IMR-90 (cell line): Measurements from ENCODE around the gene TTF2. TPM values are rescaled to one million over a fixed set of nuclear protein-coding genes. Genes with fewer than 3 reads are reported as not detected.

Source experiments
- ATAC-seq: fragments of 200-7000 bp; cut with Tn5 transposase; 2 replicates; pipeline ENCODE4 v1.9.1; 2020; ENCODE audit warnings: low read depth, mild to moderate bottlenecking, moderate library complexity
- BruUV-seq: library from RNA; stranded (reverse); fragments of 400-500 nt; replicated peaks from 2 replicates; lab custom pipeline; 2021; lab: Mats Ljungman, UMichigan
- CTCF ChIA-PET: fragments of 300-600 bp; formaldehyde crosslinking; extraction: SDS; loops from one replicate; lab custom pipeline; 2021; ENCODE audit warnings: antibody characterized with exemption; lab: Yijun Ruan, JAX
- POLR2A ChIA-PET: fragments of 300-600 bp; sonication (Branson Sonifier 250); formaldehyde crosslinking; loops from one replicate; lab custom pipeline; 2022; ENCODE audit warnings: antibody characterized with exemption; ENCODE audit not compliant: unreplicated experiment; lab: Charles Lee
- DNase-seq: peaks from one replicate; pipeline ENCODE4 v3.0.0; 2013
- H2AFZ ChIP-seq: replicated peaks from 2 replicates; pipeline ENCODE3; 2013; ENCODE audit warnings: low read length, mild to moderate bottlenecking; ENCODE audit not compliant: poor library complexity
- H2AK5ac ChIP-seq: 2 replicates; pipeline ENCODE4 v1.6.1; 2013; ENCODE audit warnings: low read depth, low read length, inconsistent platforms
- H2AK9ac ChIP-seq: replicated peaks from 2 replicates; pipeline ENCODE3; 2013; ENCODE audit warnings: mild to moderate bottlenecking, low read depth, low read length, moderate library complexity; ENCODE audit not compliant: poor library complexity
- H2BK120ac ChIP-seq: 2 replicates; pipeline ENCODE4 v1.6.1; 2013; ENCODE audit warnings: low read depth, low read length, inconsistent platforms
- H2BK15ac ChIP-seq: 3 replicates; pipeline ENCODE4 v1.6.1; 2013; ENCODE audit warnings: low read depth, low read length, inconsistent platforms
- H2BK20ac ChIP-seq: 2 replicates; pipeline ENCODE4 v1.6.1; 2013; ENCODE audit warnings: low read depth, mild to moderate bottlenecking, inconsistent platforms, low read length, moderate library complexity
- H2BK5ac ChIP-seq: 2 replicates; pipeline ENCODE4 v1.6.1; 2013; ENCODE audit warnings: mild to moderate bottlenecking, low read depth, low read length, inconsistent platforms; ENCODE audit not compliant: poor library complexity, severe bottlenecking
- H3K14ac ChIP-seq: replicated peaks from 2 replicates; pipeline ENCODE4 v1.6.1; 2013; ENCODE audit warnings: low read depth, low read length, inconsistent platforms
- H3K18ac ChIP-seq: 2 replicates; pipeline ENCODE4 v1.6.1; 2013; ENCODE audit warnings: low read depth, low read length, control low read depth
- H3K23ac ChIP-seq: 2 replicates; pipeline ENCODE4 v1.6.1; 2013; ENCODE audit warnings: low read depth, low read length, inconsistent platforms
- H3K27ac ChIP-seq: 2 replicates; pipeline ENCODE4 v1.5.1; 2013; ENCODE audit warnings: mild to moderate bottlenecking, control low read depth, low read length; ENCODE audit not compliant: insufficient read depth
- H3K27me3 ChIP-seq: 2 replicates; pipeline ENCODE4 v1.6.1; 2013; ENCODE audit warnings: low read length; ENCODE audit not compliant: control insufficient read depth, insufficient read depth
- H3K36me3 ChIP-seq: 2 replicates; pipeline ENCODE4 v1.6.1; 2013; ENCODE audit warnings: low read length, mixed read lengths; ENCODE audit not compliant: control insufficient read depth, insufficient read depth
- H3K4ac ChIP-seq: 2 replicates; pipeline ENCODE4 v1.6.1; 2013; ENCODE audit warnings: low read depth, low read length, inconsistent platforms
- H3K4me1 ChIP-seq: 2 replicates; pipeline ENCODE4 v1.6.1; 2013; ENCODE audit warnings: low read length, mixed read lengths; ENCODE audit not compliant: control insufficient read depth, insufficient read depth
- H3K4me2 ChIP-seq: 2 replicates; pipeline ENCODE4 v1.6.1; 2013; ENCODE audit warnings: low read depth, mild to moderate bottlenecking, control low read depth, low read length, moderate library complexity
- H3K4me3 ChIP-seq: 2 replicates; pipeline ENCODE4 v1.5.1; 2013; ENCODE audit warnings: low read depth, mild to moderate bottlenecking, control low read depth, low read length, moderate library complexity; ENCODE audit not compliant: insufficient read depth
- H3K56ac ChIP-seq: 2 replicates; pipeline ENCODE4 v1.6.1; 2013; ENCODE audit warnings: low read length, inconsistent platforms; ENCODE audit not compliant: insufficient read depth; ENCODE audit errors: extremely low read depth
- H3K79me1 ChIP-seq, 2 experiments: 2 replicates each; pipeline ENCODE4 v1.6.1; 2013; ENCODE audit warnings: low read length in 2 of 2, inconsistent platforms in 1 of 2, low read depth in 1 of 2
- H3K9ac ChIP-seq: 2 replicates; pipeline ENCODE4 v1.6.1; 2013; ENCODE audit warnings: low read depth, low read length, control low read depth
- H3K9me1 ChIP-seq: 2 replicates; pipeline ENCODE4 v1.6.1; 2013; ENCODE audit warnings: low read length, inconsistent platforms; ENCODE audit not compliant: insufficient read depth
- H3K9me3 ChIP-seq: 2 replicates; pipeline ENCODE4 v1.6.1; 2013; ENCODE audit warnings: low read length; ENCODE audit not compliant: control insufficient read depth, insufficient read depth
- H4K20me1 ChIP-seq: 2 replicates; pipeline ENCODE4 v1.6.1; 2013; ENCODE audit warnings: low read length, inconsistent platforms; ENCODE audit not compliant: insufficient read depth
- H4K5ac ChIP-seq: 2 replicates; pipeline ENCODE4 v1.6.1; 2013; ENCODE audit warnings: mild to moderate bottlenecking, low read depth, low read length, control low read depth
- H4K8ac ChIP-seq, 2 experiments: 2 replicates each; pipeline ENCODE4 v1.6.1; 2013; ENCODE audit warnings: low read depth in 2 of 2, low read length in 2 of 2, control low read depth in 1 of 2, inconsistent platforms in 1 of 2
- H4K91ac ChIP-seq: 2 replicates; pipeline ENCODE4 v1.6.1; 2013; ENCODE audit warnings: low read depth, low read length, inconsistent platforms; ENCODE audit not compliant: insufficient read depth
- CEBPB ChIP-seq: IDR thresholded peaks from 2 replicates; pipeline ENCODE4 v1.6.1; 2012; ENCODE audit warnings: low read depth, low read length, improper control_type of control experiment
- CHD1 ChIP-seq: IDR thresholded peaks from 2 replicates; pipeline ENCODE4 v1.6.1; 2012; ENCODE audit warnings: low read depth, low read length, improper control_type of control experiment
- ELK1 ChIP-seq: fragments of 150-350 bp; IDR thresholded peaks from 2 replicates; pipeline ENCODE4 v1.6.1; 2016; ENCODE audit warnings: low read depth, mild to moderate bottlenecking, low read length, moderate library complexity, borderline replicate concordance
- MAZ ChIP-seq: IDR thresholded peaks from 2 replicates; pipeline ENCODE4 v1.6.1; 2012; ENCODE audit warnings: low read depth, mild to moderate bottlenecking, low read length, improper control_type of control experiment, moderate library complexity, borderline replicate concordance
- NFE2L2 ChIP-seq: fragments of 150-350 bp; IDR thresholded peaks from 2 replicates; pipeline ENCODE4 v1.6.1; 2016; ENCODE audit warnings: low read depth, mild to moderate bottlenecking, low read length
- RAD21 ChIP-seq: IDR thresholded peaks from 2 replicates; pipeline ENCODE4 v1.6.1; 2012; ENCODE audit warnings: low read length, improper control_type of control experiment
- USF2 ChIP-seq: fragments of 150-350 bp; IDR thresholded peaks from 2 replicates; pipeline ENCODE4 v1.6.1; 2017; ENCODE audit warnings: mild to moderate bottlenecking, antibody characterized with exemption, low read length, low read depth
- WGBS, 2 experiments: methylation state at CpG; one replicate each; pipeline versions ENCODE4 v1.1.5 to v1.1.7; 2013; ENCODE audit warnings: missing lambda C conversion rate in 2 of 2; ENCODE audit not compliant: insufficient read length in 1 of 2; ENCODE audit errors: extremely low coverage in 2 of 2; 5-methylcytosine and 5-hydroxymethylcytosine counted together
- dilution Hi-C: fragments of 300-500 bp; cut with HindIII; formaldehyde crosslinking; loops from one replicate; pipeline ENCODE4 v1.14.3; 2018; ENCODE audit warnings: low sequenced_read_pairs; ENCODE audit not compliant: unreplicated experiment
- in situ Hi-C: fragments of 300-500 bp; cut with MboI; formaldehyde crosslinking; loops from 3 replicates; pipeline ENCODE4 v1.14.3; 2019; ENCODE audit warnings: low sequenced_read_pairs, inconsistent platforms, mixed read lengths
- intact Hi-C: fragments of 100-400 bp; cut with micrococcal nuclease; formaldehyde crosslinking; loops from 2 replicates; pipeline ENCODE4 v1.10.0; 2022
- polyA plus RNA-seq, 3 experiments: library from polyadenylated mRNA; depleted of rRNA; stranded (reverse); fragments of >200 nt; gene quantifications; 2 replicates each; pipeline ENCODE4 v1.2.3, GENCODE V29; 2012; ENCODE audit warnings: low replicate concordance in 1 of 3
- total RNA-seq: library from RNA; depleted of rRNA; stranded (reverse); fragments of >200 nt; gene quantifications from 2 replicates; pipeline ENCODE4 v1.2.3, GENCODE V29; 2012

TTF2 gene
- total and polyA plus RNA-seq, 2 of the 4 experiments (the other 2 are of a cell fraction) = 11.5 to 14.7 TPM

GRCh38 chr1:117047271-117047670, 12.9 kb upstream of the TTF2 start:
- Histone ChIP-seq H2BK120ac (no peak overlapping the region), H3K9me1 (peaks cover 4% of the 10 kb centered on the region; the same call in 1 of the 2 replicates), H4K20me1 (no peaks in the 10 kb centered on the region), H2AK9ac (no peak overlapping the region), H3K4me2 (no peak overlapping the region), H2AK5ac (no peak overlapping the region), H2BK20ac (no peak overlapping the region), H3K9me3 (no peaks in the 10 kb centered on the region), H3K36me3 (no peaks in the 10 kb centered on the region), H3K18ac (no peak overlapping the region), H4K8ac (no peak overlapping the region), H3K27me3 (0 out of 2 replicates have a peak, but pooled peaks cover 2% of the 10 kb centered on the region), H4K5ac (no peak overlapping the region), H3K27ac (no peak overlapping the region), H2BK15ac (no peak overlapping the region), H2AFZ (no peak overlapping the region), H4K91ac (no peak overlapping the region), H3K4ac (no peak overlapping the region), H3K14ac (no peak overlapping the region), H3K79me1 (no peaks in the 10 kb centered on the region), H3K4me3 (no peak overlapping the region), H3K4me1 (no peaks in the 10 kb centered on the region), H3K9ac (no peak overlapping the region), H2BK5ac (no peak overlapping the region), H3K56ac (no peak overlapping the region), H3K23ac (no peak overlapping the region)
- ChIA-PET CTCF (no interaction called here), POLR2A (no interaction called here)
- TF ChIP-seq MAZ (no peak), ELK1 (no peak), USF2 (no peak), RAD21 (no peak), NFE2L2 (no peak), CEBPB (no peak), CHD1 (no peak)
- ATAC-seq (no peak), DNase-seq (no peak)
- no TSS peak for BruUV-seq
- in situ Hi-C loops = no loop called here
- dilution Hi-C loops = no loop called here
- intact Hi-C loops = no loop called here
- no CpG with 5 or more reads among the region's 2 CpGs for WGBS, 2 experiments
